ENCODE results near the gene KCNN4. TPM values are rescaled to one million over a fixed set of nuclear protein-coding genes. Genes with fewer than 3 reads are reported as not detected.

Gene KCNN4
- total and polyA plus RNA-seq, 4 donors = 0.14 to 30.3 (median 0.51) TPM

DNA sequence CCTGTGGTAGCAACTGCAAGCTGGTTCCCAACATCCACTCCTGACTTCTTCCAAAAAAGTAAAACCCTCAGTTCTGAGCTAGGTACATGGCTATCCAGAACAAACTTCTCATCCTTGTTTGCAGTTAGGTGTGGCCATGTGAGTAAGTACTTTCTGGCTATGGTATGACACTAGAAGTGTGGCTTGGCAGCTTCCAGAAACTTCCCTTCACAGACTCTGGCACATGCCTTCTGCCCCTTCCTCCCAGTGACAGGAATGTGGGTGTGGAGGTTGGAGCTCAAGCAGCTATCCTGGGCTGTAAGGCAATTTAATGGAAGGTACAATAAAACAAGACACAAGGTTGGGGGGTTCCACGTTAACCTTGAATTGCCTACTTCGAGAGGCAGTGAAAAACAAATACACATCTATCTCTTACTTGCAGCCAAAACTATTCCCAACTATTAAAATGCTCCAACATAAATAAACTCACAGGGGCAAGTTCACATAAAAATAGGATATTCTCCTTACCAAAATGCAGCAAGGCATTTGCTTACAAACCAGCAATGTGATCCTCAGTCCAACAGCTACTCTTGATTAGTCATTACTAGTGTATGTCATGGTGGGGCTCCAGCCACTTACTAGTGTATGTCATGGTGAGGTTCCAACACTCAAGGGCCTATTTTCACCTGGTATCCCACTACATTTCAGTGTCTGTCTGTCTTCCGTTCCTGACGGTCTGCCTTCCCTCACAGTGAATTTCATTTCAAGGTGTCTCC, 29.1 kb downstream of the KCNN4 start:
- Histone ChIP-seq H3K27me3 (ENCODE audit: control insufficient read depth in 4 of 4, insufficient read depth in 4 of 4, low read length in 3 of 4) (no peaks in the 10 kb centered on the region), H3K36me3 (ENCODE audit: control insufficient read depth in 4 of 4, insufficient read depth in 3 of 4, low read depth in 1 of 4, low read length in 3 of 4) (peaks cover 2 to 37% (median 13%) of the 10 kb centered on the region in 4 donors), H3K9me3 (ENCODE audit: control insufficient read depth in 4 of 4, low read length in 3 of 4) (no peaks in the 10 kb centered on the region), H3K4me3 (ENCODE audit: low read depth in 1 of 3, low read length in 3 of 3) (no peak overlapping the region), H3K4me1 (ENCODE audit: control insufficient read depth in 4 of 4, insufficient read depth in 4 of 4, low read length in 3 of 4) (peaks cover 5 to 20% (median 11%) of the 10 kb centered on the region in 4 donors), H3K9ac (ENCODE audit: low read depth in 1 of 2, low read length in 2 of 2) (no peak overlapping the region), H3K27ac (ENCODE audit: low read depth in 1 of 2, low read length in 2 of 2) (no peak overlapping the region)
- TF ChIP-seq NR2F2 (IDR thresholded peaks at IDR 0.05) (no peak), SP1 (IDR thresholded peaks at IDR 0.05) (no peak), FOXA1 (IDR thresholded peaks at IDR 0.05) (no peak), HNF4G (IDR thresholded peaks at IDR 0.05) (no peak), TAF1 (conservative IDR thresholded peaks at IDR 0.05) (no peak)
- TF ChIP-seq, protein P1, sequence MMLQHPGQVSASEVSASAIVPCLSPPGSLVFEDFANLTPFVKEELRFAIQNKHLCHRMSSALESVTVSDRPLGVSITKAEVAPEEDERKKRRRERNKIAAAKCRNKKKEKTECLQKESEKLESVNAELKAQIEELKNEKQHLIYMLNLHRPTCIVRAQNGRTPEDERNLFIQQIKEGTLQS (IDR thresholded peaks at IDR 0.05) = no peak
- TF ChIP-seq, protein P2, sequence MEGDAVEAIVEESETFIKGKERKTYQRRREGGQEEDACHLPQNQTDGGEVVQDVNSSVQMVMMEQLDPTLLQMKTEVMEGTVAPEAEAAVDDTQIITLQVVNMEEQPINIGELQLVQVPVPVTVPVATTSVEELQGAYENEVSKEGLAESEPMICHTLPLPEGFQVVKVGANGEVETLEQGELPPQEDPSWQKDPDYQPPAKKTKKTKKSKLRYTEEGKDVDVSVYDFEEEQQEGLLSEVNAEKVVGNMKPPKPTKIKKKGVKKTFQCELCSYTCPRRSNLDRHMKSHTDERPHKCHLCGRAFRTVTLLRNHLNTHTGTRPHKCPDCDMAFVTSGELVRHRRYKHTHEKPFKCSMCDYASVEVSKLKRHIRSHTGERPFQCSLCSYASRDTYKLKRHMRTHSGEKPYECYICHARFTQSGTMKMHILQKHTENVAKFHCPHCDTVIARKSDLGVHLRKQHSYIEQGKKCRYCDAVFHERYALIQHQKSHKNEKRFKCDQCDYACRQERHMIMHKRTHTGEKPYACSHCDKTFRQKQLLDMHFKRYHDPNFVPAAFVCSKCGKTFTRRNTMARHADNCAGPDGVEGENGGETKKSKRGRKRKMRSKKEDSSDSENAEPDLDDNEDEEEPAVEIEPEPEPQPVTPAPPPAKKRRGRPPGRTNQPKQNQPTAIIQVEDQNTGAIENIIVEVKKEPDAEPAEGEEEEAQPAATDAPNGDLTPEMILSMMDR (IDR thresholded peaks at IDR 0.05; ENCODE audit: low read depth, low read length, missing input control) = no peak
- TF ChIP-seq, protein P3, sequence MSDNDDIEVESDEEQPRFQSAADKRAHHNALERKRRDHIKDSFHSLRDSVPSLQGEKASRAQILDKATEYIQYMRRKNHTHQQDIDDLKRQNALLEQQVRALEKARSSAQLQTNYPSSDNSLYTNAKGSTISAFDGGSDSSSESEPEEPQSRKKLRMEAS (IDR thresholded peaks at IDR 0.05) = no peak
- TF ChIP-seq, protein P4, sequence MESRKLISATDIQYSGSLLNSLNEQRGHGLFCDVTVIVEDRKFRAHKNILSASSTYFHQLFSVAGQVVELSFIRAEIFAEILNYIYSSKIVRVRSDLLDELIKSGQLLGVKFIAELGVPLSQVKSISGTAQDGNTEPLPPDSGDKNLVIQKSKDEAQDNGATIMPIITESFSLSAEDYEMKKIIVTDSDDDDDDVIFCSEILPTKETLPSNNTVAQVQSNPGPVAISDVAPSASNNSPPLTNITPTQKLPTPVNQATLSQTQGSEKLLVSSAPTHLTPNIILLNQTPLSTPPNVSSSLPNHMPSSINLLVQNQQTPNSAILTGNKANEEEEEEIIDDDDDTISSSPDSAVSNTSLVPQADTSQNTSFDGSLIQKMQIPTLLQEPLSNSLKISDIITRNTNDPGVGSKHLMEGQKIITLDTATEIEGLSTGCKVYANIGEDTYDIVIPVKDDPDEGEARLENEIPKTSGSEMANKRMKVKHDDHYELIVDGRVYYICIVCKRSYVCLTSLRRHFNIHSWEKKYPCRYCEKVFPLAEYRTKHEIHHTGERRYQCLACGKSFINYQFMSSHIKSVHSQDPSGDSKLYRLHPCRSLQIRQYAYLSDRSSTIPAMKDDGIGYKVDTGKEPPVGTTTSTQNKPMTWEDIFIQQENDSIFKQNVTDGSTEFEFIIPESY (IDR thresholded peaks at IDR 0.05) = no peak
- TF ChIP-seq, protein P5, sequence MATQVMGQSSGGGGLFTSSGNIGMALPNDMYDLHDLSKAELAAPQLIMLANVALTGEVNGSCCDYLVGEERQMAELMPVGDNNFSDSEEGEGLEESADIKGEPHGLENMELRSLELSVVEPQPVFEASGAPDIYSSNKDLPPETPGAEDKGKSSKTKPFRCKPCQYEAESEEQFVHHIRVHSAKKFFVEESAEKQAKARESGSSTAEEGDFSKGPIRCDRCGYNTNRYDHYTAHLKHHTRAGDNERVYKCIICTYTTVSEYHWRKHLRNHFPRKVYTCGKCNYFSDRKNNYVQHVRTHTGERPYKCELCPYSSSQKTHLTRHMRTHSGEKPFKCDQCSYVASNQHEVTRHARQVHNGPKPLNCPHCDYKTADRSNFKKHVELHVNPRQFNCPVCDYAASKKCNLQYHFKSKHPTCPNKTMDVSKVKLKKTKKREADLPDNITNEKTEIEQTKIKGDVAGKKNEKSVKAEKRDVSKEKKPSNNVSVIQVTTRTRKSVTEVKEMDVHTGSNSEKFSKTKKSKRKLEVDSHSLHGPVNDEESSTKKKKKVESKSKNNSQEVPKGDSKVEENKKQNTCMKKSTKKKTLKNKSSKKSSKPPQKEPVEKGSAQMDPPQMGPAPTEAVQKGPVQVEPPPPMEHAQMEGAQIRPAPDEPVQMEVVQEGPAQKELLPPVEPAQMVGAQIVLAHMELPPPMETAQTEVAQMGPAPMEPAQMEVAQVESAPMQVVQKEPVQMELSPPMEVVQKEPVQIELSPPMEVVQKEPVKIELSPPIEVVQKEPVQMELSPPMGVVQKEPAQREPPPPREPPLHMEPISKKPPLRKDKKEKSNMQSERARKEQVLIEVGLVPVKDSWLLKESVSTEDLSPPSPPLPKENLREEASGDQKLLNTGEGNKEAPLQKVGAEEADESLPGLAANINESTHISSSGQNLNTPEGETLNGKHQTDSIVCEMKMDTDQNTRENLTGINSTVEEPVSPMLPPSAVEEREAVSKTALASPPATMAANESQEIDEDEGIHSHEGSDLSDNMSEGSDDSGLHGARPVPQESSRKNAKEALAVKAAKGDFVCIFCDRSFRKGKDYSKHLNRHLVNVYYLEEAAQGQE (IDR thresholded peaks at IDR 0.05) = no peak
- DNase-seq (ENCODE audit: low spot score) = no peak
- WGBS = 95% methylated on average over 4 of the region's 4 CpGs

DNA sequence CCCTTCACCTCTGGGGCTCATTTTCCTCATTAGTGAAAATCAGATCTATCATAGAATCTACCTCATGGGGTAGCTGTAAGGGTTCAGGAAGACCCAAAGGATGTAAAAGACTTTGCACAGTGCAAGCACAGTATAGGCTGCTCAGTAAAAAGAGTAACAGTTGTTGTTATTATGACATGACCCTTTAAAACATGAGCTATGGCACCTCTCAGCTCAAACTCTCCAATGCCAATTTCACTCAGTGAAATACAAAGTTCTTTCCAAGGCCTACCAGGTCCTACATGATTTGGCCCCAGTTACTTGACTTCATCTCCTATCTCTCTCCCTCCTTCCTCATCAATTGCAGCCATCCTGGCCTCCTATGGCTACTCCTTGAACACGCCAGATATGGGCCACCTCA, 30.9 kb downstream of the KCNN4 start:
- Histone ChIP-seq H3K36me3 (ENCODE audit: control insufficient read depth in 4 of 4, insufficient read depth in 3 of 4, low read depth in 1 of 4, low read length in 3 of 4) (peaks cover 2 to 46% (median 15%) of the 10 kb centered on the region in 4 donors), H3K4me1 (ENCODE audit: control insufficient read depth in 4 of 4, insufficient read depth in 4 of 4, low read length in 3 of 4) (peaks cover 5 to 14% (median 8%) of the 10 kb centered on the region in 4 donors), H3K9ac (ENCODE audit: low read depth in 1 of 2, low read length in 2 of 2) (no peak overlapping the region)
- TF ChIP-seq HNF4A (conservative IDR thresholded peaks at IDR 0.05) = no peak
- no peak for TF ChIP-seq HNF4G (IDR thresholded peaks at IDR 0.05)
- no peak for TF ChIP-seq FOXA1 (IDR thresholded peaks at IDR 0.05)
- TF ChIP-seq, protein P5 (IDR thresholded peaks at IDR 0.05) = no peak
- TF ChIP-seq GABPA (IDR thresholded peaks at IDR 0.05 in 1 of 2, conservative IDR thresholded peaks at IDR 0.05 in 1 of 2) = no peak
- TF ChIP-seq YY1 (IDR thresholded peaks at IDR 0.05) = no peak
- TF ChIP-seq SP1 (IDR thresholded peaks at IDR 0.05) = no peak
- TF ChIP-seq, protein P4 (IDR thresholded peaks at IDR 0.05) = no peak
- TF ChIP-seq, protein P1 (IDR thresholded peaks at IDR 0.05) = no peak

More for the DNA sequence above, 30.9 kb downstream of the KCNN4 start:
- WGBS = 100% methylated on average over 1 of the region's 1 CpG
- H3K4me3 ChIP-seq (ENCODE audit: low read depth in 1 of 3, low read length in 3 of 3) = no peak overlapping the region
- no peaks in the 10 kb centered on the region for H3K9me3 ChIP-seq (ENCODE audit: control insufficient read depth in 4 of 4, low read length in 3 of 4)
- no peak for DNase-seq (ENCODE audit: low spot score)
- H3K27me3 ChIP-seq (ENCODE audit: control insufficient read depth in 4 of 4, insufficient read depth in 4 of 4, low read length in 3 of 4) = no peaks in the 10 kb centered on the region
- H3K27ac ChIP-seq (ENCODE audit: low read depth in 1 of 2, low read length in 2 of 2) = no peak overlapping the region

All from liver (tissue), 9 donors.